ENCODE measurements around the gene SLC44A5. TPM values are rescaled to one million over a fixed set of nuclear protein-coding genes. Genes with fewer than 3 reads are reported as not detected.

Gene SLC44A5
- polyA plus RNA-seq, 3 donors = not detected

DNA sequence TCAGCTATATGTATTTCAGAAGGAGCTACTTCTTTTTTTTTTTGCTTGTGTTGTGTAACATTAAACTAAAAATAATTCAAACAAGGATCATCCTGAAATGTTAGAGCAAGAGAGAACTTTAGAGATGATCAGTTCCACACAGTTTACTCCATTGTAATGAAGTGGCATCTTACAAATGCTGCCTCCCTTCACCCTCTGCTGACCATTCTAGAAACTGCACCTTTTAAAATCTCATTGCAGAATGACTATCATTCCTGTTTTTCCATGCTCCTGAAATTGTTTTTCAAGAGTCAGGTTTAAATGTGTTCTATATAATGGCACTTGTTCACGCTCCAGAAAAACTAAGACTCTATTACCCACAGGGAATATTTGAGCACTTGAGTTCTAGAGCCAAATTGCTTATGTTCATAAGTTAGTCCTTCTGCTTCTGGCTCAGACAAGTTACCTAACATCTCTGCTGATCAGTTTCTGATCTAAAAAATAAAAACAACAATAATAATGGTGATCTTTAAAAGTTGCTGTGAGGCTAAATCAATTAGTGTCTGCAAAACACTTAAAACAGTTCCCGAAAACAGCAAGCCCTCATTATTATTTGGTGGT lies 21.5 kb upstream of the SLC44A5 start:
- no peaks in the 10 kb centered on the region for H3K36me3 Mint-ChIP-seq
- Histone ChIP-seq H3K4me1 (ENCODE audit: control insufficient read depth in 1 of 2, insufficient read depth in 2 of 2, low read length in 2 of 2) (no peaks in the 10 kb centered on the region), H3K9ac (ENCODE audit: insufficient read depth, low read length, poor library complexity, severe bottlenecking) (no peak overlapping the region), H3K4me3 (replicated peaks in 1 of 3; ENCODE audit: low read depth in 2 of 3, low read length in 3 of 3) (no peak overlapping the region), H3K4me2 (replicated peaks; ENCODE audit: extremely low read depth, low read length, poor library complexity, severe bottlenecking) (no peak overlapping the region), H3K36me3 (replicated peaks in 1 of 2; ENCODE audit: control insufficient read depth in 1 of 2, insufficient read depth in 2 of 2, low read length in 2 of 2) (no peaks in the 10 kb centered on the region), H3K9me3 (replicated peaks in 1 of 2; ENCODE audit: control insufficient read depth in 1 of 2, insufficient read depth in 1 of 2, low read length in 2 of 2) (no peaks in the 10 kb centered on the region), H3K27me3 (ENCODE audit: control insufficient read depth in 2 of 2, insufficient read depth in 2 of 2, low read length in 2 of 2) (peaks cover 0 to 3% of the 10 kb centered on the region in 2 donors), H2AFZ (ENCODE audit: insufficient read depth, low read depth, low read length, poor library complexity, severe bottlenecking) (no peak overlapping the region), H3K27ac (ENCODE audit: low read depth in 1 of 2, low read length in 2 of 2) (no peak overlapping the region), H4K20me1 (ENCODE audit: insufficient read depth, low read length) (no peaks in the 10 kb centered on the region), H3K79me2 (ENCODE audit: insufficient read depth, low read length) (no peaks in the 10 kb centered on the region)
- intact Hi-C loops (cut with micrococcal nuclease) = no loop called here
- H3K27ac Mint-ChIP-seq = no peak overlapping the region
- H3K4me1 Mint-ChIP-seq = no peaks in the 10 kb centered on the region
- no CpG with 5 or more reads among the region's 2 CpGs for WGBS (ENCODE audit: insufficient coverage)
- no peak for DNase-seq
- H3K4me3 Mint-ChIP-seq = no peak overlapping the region
- H3K27me3 Mint-ChIP-seq (ENCODE audit: low read depth in 3 of 3) = peaks cover 0 to 6% (median 0%) of the 10 kb centered on the region in 3 donors
- TF ChIP-seq, protein P1, sequence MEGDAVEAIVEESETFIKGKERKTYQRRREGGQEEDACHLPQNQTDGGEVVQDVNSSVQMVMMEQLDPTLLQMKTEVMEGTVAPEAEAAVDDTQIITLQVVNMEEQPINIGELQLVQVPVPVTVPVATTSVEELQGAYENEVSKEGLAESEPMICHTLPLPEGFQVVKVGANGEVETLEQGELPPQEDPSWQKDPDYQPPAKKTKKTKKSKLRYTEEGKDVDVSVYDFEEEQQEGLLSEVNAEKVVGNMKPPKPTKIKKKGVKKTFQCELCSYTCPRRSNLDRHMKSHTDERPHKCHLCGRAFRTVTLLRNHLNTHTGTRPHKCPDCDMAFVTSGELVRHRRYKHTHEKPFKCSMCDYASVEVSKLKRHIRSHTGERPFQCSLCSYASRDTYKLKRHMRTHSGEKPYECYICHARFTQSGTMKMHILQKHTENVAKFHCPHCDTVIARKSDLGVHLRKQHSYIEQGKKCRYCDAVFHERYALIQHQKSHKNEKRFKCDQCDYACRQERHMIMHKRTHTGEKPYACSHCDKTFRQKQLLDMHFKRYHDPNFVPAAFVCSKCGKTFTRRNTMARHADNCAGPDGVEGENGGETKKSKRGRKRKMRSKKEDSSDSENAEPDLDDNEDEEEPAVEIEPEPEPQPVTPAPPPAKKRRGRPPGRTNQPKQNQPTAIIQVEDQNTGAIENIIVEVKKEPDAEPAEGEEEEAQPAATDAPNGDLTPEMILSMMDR (IDR thresholded peaks at IDR 0.05) = peak; percentile 74
- H3K9me3 Mint-ChIP-seq = peaks cover 0 to 6% (median 0%) of the 10 kb centered on the region in 7 donors

DNA sequence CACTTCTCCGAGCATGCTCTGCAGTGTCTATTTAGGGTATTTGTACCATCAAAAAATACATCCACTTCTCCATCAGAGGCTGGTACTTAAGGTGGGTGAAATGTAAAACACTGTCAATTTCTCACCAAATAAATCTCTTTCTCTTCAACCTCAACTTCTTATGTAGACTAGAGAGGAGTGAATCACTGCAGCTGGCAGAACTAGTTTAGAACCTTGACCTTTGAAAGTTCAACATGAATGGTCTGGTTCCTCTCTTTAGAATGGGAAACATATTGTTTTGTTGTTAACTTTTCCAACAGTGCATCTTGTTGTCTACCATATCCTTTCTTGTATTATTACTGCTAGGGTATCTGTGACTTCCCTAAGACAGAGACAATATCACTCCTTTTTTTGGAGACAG lies 20.1 kb upstream of the SLC44A5 start:
- TF ChIP-seq, protein P1 (IDR thresholded peaks at IDR 0.05) = no peak
- H3K4me3 Mint-ChIP-seq = no peak overlapping the region
- peaks cover 0 to 6% (median 4%) of the 10 kb centered on the region in 3 donors for H3K27me3 Mint-ChIP-seq (ENCODE audit: low read depth in 3 of 3)
- peaks cover 0 to 8% (median 2%) of the 10 kb centered on the region in 7 donors for H3K9me3 Mint-ChIP-seq
- no peaks in the 10 kb centered on the region for H3K79me2 ChIP-seq (ENCODE audit: insufficient read depth, low read length)
- no peaks in the 10 kb centered on the region for H3K9me3 ChIP-seq (replicated peaks in 1 of 2; ENCODE audit: control insufficient read depth in 1 of 2, insufficient read depth in 1 of 2, low read length in 2 of 2)
- H2AFZ ChIP-seq (ENCODE audit: insufficient read depth, low read depth, low read length, poor library complexity, severe bottlenecking) = no peak overlapping the region
- H3K4me1 ChIP-seq (ENCODE audit: control insufficient read depth in 1 of 2, insufficient read depth in 2 of 2, low read length in 2 of 2) = no peaks in the 10 kb centered on the region
- no CpG with 5 or more reads among the region's 1 CpG for WGBS (ENCODE audit: insufficient coverage)
- intact Hi-C loops (cut with micrococcal nuclease) = no loop called here
- H3K27ac ChIP-seq (ENCODE audit: low read depth in 1 of 2, low read length in 2 of 2) = no peak overlapping the region
- H3K27me3 ChIP-seq (ENCODE audit: control insufficient read depth in 2 of 2, insufficient read depth in 2 of 2, low read length in 2 of 2) = peaks cover 0 to 3% of the 10 kb centered on the region in 2 donors
- no peaks in the 10 kb centered on the region for H4K20me1 ChIP-seq (ENCODE audit: insufficient read depth, low read length)
- H3K4me1 Mint-ChIP-seq = peaks cover under 1% of the 10 kb centered on the region
- H3K9ac ChIP-seq (ENCODE audit: insufficient read depth, low read length, poor library complexity, severe bottlenecking) = no peak overlapping the region
- no peak overlapping the region for H3K4me2 ChIP-seq (replicated peaks; ENCODE audit: extremely low read depth, low read length, poor library complexity, severe bottlenecking)
- no peak overlapping the region for H3K4me3 ChIP-seq (replicated peaks in 1 of 3; ENCODE audit: low read depth in 2 of 3, low read length in 3 of 3)
- DNase-seq = no peak
- no peak overlapping the region for H3K27ac Mint-ChIP-seq
- H3K36me3 Mint-ChIP-seq = no peaks in the 10 kb centered on the region
- no peaks in the 10 kb centered on the region for H3K36me3 ChIP-seq (replicated peaks in 1 of 2; ENCODE audit: control insufficient read depth in 1 of 2, insufficient read depth in 2 of 2, low read length in 2 of 2)
